ENCODE results near the gene RNF43.

The RNF43 gene

DNA sequence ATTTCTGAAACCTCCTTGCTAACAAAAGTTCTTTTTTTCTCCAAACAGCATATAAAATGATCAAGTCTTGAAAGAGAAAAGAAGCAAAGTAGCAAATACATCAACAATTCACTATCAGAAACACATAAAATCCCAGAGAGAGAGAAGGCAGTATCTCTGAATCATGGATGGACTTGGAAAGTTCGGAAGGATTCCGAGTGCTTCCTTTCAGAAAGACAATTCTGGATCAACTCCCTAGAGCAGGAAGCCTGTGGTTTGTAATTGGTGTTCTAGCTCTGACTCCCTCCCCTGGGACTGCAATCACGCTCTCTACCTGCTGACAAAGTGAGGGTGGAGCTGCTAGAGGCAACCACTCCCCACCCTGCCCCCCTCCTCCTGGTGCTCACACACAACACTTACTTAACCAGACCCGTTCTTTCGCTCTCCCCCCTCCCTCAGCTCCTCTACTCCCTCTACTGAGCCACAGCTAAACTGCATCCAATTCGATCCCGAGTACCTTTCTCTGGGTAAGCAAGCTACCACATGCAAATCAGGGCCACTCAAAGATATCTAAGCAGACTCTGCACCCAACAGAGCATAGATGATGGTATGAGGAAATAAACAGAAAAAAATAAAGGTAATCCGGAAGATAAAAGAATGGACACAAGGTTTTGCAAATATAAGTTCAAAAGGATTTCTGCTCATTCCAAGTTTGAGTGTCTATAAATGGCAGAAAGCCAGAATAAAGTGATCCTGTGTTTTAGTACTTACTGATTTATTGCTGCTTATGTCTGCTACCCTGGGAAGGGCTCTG lies at the start of gene RNF43:
Gene RNF43 (minus strand): TSS at position 235 of the 793 bp plus-strand sequence. CDS start 1,957 bp downstream, outside the sequence.
- DNase-seq = peak; percentile 59

DNA sequence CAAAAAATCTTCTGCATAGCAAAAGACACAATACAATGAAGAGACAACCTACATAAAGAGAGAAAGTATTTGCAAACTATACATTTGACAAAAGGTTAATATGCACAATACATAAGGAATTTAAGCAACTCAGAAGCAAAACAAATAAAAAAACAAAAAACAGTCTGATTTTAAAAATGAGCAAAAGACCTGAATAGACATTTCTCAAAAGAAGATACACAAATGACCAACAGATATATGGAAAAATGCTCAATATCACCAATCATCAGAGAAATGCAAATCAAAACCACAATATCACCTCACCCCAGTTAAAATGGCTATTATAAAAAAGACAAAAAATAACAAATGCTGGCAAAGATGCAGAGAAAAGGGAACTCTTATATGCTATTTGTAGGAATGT lies 38.2 kb upstream of the RNF43 start:
- DNase-seq = no peak

DNA sequence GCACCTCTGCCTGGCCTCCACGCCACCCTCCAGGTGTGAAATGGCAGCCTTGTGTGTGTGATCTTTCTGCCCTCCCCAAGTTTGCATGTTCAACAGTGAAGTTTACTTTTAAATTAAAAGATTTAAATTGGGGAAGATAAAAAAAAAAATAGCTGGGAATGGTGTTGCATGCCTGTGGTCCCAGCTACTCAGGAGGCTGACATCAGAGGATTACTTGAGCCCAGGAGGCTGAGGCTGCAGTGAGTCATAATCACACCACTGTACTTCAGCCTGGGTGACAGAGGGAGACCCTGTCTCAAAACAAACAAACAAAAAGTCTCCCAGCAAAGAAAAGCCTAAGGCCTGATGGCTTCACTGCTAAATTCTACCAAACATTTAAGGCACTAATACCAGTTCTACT lies 35.4 kb upstream of the RNF43 start:
- DNase-seq = no peak

DNA sequence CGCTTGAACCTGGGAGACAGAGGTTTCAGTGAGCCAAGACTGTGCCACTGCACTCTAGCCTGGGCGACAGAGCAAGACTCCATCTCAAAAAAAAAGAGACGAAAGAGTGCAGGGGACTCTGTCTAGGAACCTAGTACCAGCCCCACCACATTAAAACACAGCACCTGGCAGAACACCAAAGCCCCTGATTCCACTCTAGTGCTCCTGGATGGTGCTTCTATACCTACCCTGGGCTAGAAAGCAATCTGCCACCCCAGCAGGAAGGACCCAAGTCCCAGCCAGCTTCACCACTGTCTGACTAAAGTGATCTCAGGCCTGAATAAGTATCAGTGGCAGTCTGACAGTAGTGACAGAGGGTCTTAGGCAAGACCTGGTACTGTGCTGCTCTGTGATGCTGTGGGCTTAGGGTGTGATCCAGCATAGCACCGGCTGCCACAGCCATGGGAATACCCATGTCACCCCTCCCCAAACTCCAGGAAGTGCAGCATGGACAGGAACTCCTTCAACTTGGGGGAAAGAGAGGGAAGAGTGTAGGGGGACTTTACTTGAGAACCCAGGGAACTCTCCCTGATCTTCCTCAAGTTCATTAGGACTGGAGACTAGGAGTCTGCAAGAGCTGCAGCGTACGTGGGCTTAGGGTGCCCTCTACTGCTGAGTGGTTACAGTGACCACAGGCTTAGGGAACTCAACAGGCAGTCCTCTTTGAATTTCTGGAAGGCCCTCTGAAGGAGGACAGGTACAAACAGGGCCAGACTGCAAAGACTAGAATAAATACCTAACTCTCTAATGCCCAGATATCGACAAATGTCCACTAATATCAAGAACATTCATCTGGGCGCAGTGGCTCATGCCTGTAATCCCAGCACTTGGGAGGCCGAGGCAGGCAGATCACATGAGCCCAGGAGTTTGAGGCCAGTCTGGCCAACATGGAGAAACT lies 30.0 kb upstream of the RNF43 start:
- DNase-seq = peak; percentile 60

DNA sequence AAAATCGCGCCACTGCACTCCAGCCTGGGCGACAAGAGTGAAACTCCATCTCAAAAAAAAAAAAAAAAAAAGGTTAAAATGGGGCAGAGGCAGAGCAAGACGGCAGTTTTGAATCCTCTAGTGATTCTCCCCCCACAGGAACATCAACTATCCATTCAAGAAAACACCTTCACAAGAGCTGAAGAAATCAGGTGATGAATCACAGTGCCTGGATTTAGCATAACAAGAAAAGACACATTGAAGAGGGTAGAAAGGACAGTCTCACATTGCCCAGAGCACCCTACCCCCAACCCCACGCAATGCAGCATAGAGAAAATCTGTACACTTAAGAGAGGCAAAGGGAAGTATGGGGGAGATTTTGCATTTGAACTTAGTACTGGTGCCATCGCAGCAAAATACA lies 28.8 kb upstream of the RNF43 start:
- no peak for DNase-seq

DNA sequence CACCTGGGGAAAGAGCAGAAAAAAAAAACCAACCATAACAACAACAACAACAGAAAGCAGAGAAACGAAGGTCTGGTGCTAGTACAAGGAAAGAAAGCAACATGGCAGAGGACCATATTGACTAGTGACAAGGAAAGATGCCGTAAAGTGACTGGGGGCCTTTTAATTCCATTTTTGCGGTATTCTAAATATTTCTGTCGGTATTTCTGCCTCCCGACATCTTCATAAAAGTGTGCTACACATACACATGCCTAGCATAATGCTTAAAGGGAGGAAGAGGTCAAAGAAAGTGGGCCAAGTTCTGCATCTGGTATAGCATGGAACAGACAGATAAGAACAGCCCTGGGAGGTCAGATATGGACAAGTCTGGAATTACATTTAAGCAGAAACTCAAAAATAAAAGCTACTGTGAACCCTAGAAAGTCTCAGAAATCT lies 19.5 kb upstream of the RNF43 start:
- no peak for DNase-seq

DNA sequence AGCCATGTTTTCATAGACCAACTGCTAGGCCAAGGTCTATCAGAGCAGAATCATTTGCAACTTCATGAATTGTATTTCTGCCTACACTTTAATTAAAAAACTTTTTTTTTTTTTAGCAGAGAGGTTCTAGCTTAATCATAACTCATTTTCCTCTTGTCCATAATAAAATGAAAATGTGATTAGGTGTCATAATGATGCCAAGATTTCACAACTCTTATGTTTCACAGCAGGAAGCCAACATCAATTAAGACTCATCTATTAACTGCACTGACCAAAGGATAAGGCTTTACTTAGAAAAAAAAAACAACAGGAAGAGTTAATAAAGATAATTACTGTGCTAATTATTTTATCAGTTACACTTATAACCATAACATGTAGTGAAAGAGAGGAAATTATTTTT lies 18.9 kb upstream of the RNF43 start:
- DNase-seq = no peak

DNA sequence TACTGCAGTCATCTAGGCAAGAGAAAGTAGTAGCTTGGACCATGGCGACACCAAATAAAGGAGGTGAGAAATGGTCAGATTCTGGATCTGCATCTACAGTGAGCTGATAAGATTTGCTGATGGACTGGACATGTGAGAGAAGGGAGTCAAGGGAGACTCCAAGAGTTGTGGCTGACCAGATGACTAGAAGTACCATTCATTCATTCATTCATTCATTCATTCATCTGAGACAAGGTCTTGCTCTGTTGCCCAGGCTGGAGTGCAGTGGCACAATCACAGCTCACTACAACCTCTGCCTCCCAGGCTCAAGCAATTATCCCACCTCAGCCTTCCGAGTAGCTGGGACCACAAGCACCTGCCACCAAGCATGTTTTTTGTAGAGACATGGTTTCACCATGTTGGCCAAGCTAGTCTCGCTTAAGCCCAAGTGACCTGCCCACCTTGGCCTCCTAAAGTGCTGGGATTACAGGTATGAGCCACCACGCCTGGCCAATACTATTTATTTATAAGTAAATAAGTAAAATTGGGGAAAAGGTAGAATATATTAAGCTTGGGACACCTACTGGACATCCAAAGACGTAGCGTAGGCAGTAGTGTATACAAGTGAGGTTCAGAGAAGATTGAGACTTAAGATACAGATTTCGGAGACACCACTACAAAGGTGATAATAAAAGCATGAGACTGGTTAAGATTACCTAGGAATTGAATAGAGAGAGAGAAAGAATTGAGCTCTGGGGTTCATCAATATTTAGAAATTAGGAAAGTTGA lies 15.7 kb upstream of the RNF43 start:
- DNase-seq = no peak

DNA sequence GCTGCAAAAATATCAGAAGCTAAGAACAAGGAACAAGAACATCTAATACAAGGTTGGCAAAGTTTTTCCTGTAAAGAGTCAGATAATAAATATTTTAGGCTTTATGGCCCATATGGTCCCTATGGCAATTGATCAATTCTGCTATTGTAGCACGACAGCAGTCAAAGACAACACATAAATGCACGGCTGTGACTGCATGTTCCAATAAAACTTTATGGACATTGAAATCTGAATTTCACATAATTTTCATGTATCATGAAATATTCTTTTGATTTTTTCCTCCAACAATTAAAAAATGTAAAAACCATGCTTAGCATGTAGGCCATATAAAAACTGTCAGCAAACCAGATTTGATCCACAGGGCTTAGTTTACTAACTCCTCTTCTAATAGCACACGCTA lies 10.5 kb upstream of the RNF43 start:
- no peak for DNase-seq

DNA sequence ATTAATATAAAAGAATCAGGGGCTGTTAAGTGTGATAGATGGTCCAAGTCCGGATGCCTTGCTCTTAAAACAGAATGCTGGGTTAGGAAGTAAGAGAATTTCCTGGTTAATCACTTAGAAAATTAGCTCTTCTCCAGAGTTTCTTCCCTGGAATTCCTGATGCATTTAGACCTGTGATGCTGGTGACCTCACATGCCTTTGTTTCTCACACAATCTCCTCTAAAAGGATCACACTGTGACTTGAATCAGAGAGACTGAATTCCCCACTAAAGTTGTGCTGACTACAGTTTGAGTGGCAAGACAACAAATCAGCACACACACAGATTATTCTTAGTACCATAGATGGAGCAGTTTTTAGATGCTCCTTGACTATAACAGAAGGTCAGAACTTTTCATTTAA lies 4.4 kb upstream of the RNF43 start:
- no peak for DNase-seq

DNA sequence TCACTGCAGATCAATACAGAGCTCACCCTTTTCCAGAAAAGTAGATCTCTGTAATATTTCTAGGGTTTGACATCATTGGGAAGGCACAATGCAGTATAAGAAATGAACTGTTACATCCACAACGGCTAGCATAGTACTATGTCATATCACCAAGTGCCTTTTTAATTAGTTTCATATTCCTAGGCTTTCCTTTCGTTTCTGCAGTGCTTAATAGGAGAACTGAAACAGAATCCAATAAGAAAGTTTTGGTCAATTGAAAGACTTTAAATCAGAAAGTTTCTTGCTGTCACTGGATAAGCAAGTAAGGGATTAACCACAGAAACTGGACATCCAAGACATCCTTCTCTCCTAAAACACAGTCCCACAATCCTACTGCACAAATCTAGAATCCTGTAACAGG lies 3.5 kb upstream of the RNF43 start:
- no peak for DNase-seq

DNA sequence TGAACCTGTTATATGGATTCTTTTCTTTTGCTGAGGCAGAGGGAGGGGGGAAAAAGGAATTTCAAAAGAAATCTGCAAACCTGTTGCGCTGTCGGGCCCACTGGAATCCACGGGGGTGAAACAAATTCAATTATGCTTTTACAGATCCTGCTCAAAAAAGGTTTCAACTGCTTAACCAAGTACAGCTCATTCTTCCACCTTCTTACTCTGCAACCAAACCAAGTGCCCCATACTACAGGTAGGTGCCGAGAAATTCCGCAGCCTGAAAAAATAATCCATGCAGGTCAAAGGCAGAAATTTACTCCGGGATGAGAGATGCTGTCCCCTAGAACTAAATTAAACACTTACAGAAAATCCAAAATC lies 416 bp downstream of the RNF43 start:
- no peak for DNase-seq

DNA sequence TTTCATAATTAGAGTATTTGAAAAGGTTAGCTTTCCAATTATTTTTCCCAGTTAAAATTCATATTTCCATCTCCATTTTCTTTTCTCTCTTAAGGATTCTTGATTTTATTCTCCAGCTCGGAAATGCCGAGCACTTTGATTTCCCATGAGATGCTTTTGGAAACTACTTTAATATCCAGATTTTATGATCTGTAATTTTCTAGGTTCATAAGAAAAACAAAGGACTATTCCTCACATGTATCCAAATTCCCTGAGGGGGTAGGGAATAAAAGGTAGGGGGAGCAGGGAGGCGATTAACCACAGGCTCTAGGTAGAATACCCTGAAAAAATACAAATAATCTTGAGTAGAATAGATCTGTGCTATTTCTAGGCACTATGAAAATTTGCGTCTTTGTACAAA lies 938 bp downstream of the RNF43 start:
- no peak for DNase-seq

DNA sequence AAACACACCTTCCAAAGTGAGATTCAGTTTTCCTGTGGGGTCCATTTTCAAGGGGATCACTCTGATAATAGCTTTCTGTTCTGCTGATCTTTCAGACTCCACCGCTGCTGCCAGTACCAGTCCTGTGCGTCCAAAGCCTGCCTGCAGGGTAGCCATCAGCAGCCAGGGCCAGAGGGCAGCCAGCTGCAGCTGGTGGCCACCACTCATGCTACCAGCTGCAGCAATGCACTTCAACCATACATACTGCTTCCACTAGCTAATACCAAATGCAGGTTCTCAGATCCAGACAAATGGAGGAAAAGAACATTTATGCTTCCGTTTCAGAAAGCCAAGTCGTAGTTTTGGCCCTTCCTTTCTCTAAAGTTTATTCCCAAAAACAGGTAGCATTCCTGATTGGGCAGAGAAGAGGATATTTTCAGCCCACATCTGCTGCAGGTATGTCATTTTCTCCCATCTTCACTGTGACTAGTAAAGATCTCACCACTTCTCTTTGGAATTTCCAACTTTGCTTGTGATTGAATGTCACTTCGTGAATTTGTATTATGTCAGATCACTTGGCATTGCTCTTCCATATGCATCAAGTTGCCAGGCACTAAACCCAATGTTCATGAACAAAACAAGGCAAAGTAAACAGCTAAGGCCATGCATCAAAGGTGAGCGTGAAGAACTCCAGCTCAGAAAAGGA lies 1.8 kb downstream of the RNF43 start:
- DNase-seq = no peak

DNA sequence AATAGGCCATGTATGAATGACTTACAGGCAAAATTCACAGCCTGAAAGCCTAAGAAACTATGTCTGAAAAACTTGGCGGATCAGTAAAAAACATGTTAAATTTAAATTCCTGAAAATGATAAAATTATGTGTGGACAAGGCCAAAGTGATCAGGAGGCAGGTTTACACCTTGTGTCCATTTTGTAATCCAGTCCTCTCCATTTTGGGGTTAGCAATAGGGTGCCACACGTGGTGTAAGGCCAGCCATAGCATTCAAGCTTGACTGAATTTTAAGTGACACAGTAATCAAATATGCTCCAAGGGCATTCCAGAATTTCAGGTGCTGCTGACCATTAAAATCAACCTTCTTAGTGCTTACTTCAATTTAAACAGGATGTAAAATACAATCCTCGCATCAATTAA lies 2.7 kb downstream of the RNF43 start:
- no peak for DNase-seq

DNA sequence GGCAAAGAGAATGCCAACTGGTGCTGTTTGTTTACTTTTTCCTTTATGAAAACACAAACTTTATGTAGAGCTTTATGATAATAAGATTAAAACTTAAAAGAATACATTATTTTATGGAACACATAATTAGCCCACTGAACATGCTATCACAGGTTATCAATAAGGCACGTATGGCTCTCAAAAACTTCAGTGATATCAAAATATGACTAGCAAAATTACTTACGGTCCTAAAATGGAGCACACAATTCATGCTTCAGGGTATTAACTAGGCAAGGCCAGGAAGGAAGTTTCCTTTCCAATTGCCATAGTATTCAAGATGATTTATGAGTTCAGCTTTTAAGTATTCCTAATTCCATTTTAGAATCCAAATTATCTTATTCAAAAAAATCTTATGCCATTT lies 3.6 kb downstream of the RNF43 start:
- no peak for DNase-seq

DNA sequence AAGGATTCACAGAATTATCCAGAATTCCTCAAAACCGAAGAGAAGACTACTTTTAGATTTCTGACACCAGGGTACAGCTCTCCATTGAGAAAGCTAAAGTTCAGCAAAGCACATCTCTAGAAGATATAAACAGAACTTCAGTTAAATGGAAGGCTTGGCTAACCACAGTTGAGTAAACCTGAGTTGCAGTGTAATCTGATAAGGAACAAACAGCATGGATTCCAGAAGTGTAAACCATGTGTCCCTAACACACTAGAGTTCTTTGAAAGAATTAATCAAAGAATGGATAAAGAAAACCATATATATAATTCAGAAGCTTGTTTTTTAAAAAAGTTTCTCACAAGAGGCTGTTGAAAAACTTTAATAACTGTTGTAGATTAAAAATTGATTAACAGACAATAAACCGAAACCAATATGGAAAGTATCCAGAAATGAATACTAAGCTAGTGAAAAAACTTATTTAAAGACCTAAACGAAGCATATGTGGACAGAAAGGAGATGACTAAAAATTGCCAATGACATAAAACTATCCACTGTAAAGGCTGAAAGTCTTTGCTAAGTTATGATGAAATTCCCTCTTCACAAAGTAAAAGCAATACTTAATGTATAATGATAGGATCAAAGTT lies 4.3 kb downstream of the RNF43 start:
- DNase-seq = peak; percentile 25

DNA sequence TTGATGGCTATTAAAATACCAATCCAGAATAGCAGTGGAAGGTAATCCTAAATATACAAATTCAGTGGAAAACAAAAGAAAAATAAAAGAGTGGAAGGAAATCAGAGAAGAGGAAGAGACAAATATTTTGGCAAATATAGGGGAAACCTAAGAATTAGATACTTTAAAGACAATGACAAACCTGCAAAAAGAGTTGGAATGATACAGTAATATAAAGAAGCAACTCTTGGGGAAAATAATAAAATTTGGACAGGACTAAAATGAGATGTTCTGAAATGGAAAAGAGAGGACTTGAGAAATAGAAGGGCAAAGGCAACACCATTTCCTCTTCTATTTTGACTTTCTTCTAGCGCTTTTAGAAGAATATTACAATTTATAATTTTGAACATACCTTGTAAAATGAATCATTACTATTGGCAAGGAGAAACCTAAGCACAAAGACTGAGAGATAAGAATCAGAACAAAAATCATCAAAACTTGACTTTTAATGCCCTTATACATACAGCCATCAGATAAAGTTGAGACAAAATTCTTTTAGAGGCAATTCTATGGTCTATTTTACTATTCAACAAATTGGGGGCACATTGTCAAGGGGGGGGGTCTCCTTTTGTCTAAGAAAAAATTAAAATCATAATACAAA lies 5.2 kb downstream of the RNF43 start:
- no peak for DNase-seq

DNA sequence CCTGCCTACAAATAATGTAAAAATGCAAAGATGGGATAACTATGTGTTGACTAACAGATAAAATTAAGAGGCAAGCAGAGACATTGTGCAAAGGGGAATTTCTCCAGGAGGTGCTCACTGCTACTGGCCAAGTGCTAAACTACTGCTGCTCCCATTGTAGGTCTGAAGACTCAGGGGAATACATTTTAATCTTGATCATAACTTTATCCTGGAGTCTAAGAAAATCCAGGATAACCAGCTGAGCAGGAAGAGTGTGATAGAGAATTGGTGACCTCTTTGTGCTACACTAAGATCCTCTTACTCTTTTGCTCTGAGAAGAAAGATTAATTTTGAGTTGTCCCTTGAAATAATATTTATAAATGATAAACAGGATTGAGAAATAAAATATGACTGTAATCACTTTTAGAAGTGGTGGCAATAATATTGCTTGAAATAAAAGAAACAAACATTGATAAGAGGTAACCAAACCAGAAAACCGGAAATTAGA lies 5.9 kb downstream of the RNF43 start:
- no peak for DNase-seq

DNA sequence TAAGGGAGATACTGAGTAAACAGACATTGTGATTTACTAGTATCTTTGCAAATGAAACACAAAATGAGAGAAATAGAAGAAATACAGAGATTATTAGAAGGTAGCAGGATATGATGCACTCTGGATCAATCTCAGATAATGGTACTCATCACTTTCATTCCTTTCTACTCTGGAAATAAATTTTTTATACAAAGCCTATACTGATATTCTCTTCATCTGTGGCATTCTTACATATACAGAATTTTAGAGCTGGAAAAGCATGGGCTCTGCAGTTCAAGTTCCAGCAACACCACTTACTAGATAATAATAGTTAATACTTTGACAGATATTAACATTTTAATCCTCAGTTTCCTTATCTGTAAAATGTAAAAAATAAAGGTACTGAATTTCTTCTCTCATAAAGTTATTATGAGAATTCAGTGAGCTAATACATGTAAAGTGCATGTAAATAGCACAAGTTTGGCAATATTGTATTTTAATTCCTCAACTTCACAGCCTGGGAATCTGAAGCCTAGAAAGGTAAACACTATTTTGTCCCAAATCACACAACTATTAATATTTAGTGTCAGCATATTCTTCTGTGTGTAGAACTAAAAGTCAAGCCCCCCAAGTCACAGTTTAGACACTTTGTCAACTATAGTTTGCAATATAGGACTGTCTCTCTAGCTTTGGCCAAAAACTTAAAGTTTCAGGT lies 6.5 kb downstream of the RNF43 start:
- no peak for DNase-seq

DNA sequence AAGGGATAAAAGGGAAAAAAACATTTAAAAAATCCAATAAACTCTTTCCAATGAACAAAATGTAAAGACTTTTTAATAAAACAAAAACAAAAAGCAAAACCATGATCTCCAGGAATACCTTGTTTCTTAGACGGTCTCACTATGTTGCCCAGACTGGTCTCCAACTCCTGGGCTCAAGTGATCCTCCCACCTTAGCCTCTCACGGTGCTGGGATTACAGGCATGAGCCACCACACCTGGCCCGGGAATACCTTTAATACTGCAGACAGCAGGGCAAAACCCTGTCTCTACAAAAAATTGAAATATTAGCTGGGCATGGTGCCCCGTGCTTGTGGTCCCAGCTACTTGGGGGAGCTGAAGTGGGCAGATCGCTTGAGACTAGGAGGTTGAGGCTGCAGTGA lies 7.9 kb downstream of the RNF43 start:
- no peak for DNase-seq

Measured in GF-D8 (cell line).